ENCODE measurements around the gene SCLY.

DNA sequence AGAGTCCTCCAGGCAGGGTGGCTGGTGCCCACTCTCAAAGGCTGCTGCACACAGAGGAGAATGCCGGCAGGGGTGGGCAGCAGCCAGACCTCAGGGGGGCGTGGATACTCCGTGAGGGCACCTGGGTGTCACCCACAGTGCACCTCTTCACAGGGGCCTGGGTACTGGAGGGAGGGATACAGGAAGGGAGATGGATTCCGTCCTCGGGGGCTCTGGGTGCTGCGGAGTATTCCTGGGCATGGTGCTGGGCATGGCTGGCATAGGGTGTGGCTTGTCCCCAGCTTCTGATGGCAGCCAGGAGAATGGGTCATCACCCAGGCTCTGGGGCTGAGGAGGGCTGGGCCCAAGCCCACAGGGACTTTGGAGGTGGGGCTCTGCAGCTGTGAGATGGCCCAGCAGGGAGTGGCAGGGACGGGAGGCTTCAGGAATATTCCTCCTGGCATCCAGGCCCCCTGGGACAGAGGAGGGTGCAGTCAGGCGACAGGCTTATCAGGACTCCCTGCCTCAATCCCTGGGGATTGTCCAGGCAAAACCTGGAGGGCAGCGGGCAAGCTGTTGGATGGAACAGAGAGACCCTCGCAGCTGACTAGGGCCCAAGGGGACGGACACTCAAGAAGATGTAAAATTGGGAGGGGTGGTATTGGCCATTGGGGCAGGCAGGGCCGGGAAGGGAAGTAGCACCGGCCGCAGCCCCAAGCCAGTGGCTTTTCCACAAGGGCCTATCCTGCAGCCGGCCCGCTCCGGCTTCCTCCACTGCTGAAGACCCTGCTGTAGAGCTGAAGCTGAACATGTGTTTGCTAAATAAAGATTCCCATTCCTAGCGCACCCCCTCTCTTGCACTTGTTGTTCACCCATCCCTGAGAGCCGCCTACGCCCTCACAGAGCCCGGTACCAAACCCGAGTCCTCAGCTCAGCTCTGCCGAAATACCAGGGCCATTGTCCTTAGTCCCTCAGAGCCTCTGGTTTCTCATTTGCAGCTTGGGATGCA is 72.0 kb downstream of the SCLY start:
- no peak for TF ChIP-seq GATA2 (IDR thresholded peaks at IDR 0.05; ENCODE audit: low read depth, low read length)
- TF ChIP-seq GATA3 (IDR thresholded peaks at IDR 0.05; ENCODE audit: low read depth, low read length), result no peak

Measured in SH-SY5Y (cell line).